GM21737 (cell line): ENCODE data around the gene SLC5A5.

Experiments used
- ATAC-seq: cut with Tn5 transposase; IDR thresholded peaks from one replicate; pipeline ENCODE4 v1.9.1; 2021; ENCODE audit warnings: mild to moderate bottlenecking, moderate library complexity; ENCODE audit not compliant: unreplicated experiment

Gene SLC5A5

GRCh38 chr19:17846146-17846545 is 25.6 kb upstream of the SLC5A5 start:
- ATAC-seq, result no peak

- ATAC-seq, result peak; percentile 60
Observed at GRCh38 chr19:17847538-17848366, 24.0 kb upstream of the SLC5A5 start, which contains the start of gene JAK3. Gene JAK3 (minus strand): TSS chr19:17847982. CDS start chr19:17844417, 3,565 bp downstream.

- ATAC-seq, result no peak
Observed at GRCh38 chr19:17848595-17849292, 23.0 kb upstream of the SLC5A5 start.

- ATAC-seq, result no peak
Observed at GRCh38 chr19:17854061-17854460, 17.7 kb upstream of the SLC5A5 start.

DNA sequence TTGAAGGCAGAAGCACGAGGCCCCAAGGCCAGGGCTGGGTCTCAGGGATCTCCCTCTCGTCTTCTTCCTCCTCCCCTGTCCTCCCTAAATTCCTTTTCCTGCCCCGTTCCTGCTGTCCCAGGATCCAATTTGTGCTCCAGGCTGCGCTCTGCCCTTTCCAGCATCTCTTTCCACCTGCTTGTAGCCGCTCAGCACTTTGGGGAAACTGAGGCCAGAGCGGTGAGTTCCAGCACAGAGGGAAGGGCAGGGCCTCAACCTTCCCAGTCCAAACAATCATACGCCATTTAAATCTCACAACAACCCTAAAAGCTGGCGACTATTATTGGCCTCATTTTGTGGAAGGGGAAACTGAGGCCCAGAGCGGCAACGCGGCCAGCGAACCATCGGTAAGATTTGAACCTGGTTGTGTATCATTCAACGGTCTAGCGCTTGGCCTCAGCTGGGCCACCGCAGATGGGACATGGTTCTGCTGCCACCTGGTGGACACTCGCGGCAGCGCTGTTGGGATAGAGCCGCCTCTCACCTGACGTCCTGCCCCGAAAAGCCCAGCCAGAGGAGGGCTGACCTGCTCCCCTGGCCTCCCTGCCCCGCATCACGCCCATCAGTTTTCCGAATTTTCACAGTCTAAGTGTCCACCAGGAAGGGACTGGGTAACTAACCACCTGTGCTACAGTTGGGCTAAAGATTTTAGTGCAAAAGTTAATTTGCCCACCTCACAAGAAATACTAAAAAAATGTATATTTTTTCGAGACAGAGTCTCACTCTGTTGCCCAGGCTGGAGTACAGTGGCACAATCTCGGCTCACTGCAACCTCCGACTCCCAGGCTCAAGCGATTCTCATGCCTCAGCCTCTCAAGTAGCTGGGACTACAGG is 16.2 kb upstream of the SLC5A5 start:
- ATAC-seq, result no peak

DNA sequence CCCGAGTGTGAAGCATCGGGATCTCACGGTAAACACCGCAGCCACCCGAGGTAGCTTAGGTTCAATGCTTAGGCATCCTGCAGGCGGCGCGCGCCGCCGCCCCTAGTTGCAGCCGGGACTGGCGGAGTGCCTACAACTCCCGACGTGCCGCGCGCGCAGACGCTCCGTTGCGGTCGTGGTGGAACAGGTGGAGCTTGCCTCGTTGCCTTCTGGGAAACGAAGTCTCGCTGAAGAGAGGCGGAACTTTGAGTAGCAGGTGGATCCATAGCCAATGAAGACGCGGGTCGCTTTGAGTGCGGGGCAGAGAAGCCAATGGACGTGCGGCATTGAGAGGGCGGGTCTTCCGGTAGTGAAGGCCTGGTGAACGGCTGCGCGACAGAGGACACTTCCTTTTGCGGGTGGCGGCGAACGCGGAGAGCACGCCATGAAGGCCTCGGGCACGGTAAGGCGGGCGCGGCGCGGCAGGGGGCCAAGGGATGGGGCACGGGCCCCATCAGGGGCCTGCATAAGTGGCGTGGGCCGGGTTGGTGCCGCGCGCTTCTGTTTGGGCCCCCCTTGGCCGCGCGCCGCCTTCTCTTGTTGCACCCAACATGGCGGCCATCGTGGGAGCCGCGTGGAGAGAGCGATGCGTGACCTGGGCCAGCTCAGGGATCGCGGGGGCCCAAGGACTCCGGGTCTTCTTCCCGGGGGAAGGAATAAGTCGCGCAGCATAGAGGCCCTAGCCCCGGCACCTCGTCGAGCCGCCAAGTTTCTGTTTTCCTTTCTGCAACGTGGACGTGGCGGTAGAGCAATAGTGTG is 12.0 kb upstream of the SLC5A5 start, which contains the start of gene RPL18A:
Gene RPL18A, plus strand, starts transcription at position 378 of the 798 bp plus-strand sequence. Its CDS starts 47 bp downstream, at position 425.
- peak; percentile 90 for ATAC-seq

DNA sequence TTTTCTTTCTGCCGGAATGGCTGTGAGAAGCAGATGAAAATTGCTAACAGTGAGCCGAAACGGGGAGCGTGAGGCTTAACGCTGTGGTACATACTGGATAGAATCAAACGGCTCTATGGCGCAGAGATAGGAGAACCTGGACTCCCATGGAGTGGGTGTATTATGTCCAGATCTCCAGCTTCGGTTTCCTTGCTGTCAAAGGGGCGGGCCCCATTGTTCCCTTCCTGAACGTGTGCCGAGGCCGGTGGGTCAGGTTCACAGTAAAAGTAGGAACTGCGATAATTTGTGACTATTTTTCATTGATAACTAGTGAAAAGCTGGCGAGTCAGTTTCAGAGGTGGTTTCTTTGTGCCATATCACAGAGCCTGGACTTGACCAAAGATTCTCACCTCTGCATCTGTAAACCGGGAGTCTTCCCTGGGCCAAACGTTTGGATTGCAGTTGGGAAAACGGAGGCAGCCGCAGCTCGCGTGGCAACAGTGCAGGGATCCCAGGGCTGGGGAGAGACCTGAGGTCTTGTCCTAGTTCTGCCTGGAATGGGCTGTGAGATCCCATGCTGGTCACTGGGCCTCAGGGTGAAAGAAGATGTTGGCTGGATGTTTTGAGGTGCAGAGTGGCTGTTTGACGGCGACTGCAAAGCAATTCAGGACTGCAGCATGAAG is 11.3 kb upstream of the SLC5A5 start:
- ATAC-seq, result no peak

GRCh38 chr19:17860993-17861360 is 10.8 kb upstream of the SLC5A5 start:
- ATAC-seq, result no peak

- no peak for ATAC-seq
Observed at GRCh38 chr19:17861542-17862402, 10.0 kb upstream of the SLC5A5 start.

- no peak for ATAC-seq
Observed at GRCh38 chr19:17862711-17863519, 8.8 kb upstream of the SLC5A5 start.

GRCh38 chr19:17863520-17864182 is 8.1 kb upstream of the SLC5A5 start:
- ATAC-seq, result no peak

GRCh38 chr19:17865364-17866311 is 6.1 kb upstream of the SLC5A5 start:
- no peak for ATAC-seq

DNA sequence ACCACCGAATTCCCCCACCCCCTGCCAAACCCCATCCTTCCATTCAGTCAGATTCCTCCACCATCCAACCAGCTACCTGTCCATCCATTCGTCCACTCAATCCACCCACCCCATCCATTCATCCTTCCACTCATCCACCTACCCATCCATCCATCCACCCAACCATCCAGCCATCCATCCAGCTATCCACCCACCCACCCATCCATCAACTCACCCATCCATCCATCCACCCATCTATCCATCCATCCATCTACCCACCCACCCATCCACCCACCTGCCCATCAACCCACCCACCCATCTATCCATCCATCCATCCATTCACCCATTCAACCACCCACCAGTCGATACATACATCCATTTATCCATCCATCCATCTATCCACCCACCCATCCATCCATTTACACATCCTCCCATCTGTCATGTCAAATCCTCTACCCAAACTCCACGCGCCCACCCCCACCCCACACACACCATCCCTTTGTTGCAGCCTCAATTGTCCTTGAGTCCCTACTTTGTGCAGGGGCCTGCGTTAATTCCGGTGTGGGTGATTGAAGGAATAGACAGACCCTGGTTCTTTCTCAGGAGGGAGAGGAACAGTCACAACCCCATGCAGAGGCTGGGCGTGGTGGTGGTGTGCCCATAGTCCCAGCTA is 5.3 kb upstream of the SLC5A5 start:
- no peak for ATAC-seq

GRCh38 chr19:17866964-17867486 is 4.7 kb upstream of the SLC5A5 start:
- ATAC-seq, result no peak

- ATAC-seq, result no peak
Observed at GRCh38 chr19:17868669-17869068, 3.1 kb upstream of the SLC5A5 start.
